Ishikawa (cell line): Measurements from ENCODE around the gene CPEB4.

Source experiments
- CEBPB ChIP-seq: IDR thresholded peaks from 2 replicates; pipeline ENCODE4 v1.6.1; 2012
- FOXM1 ChIP-seq: IDR thresholded peaks from 2 replicates; pipeline ENCODE4 v1.6.1; 2012; ENCODE audit warnings: low read depth, borderline replicate concordance
- NFIC ChIP-seq: IDR thresholded peaks from 2 replicates; pipeline ENCODE4 v1.6.1; 2012
- REST ChIP-seq: IDR thresholded peaks from 2 replicates; pipeline ENCODE4 v1.6.1; 2012; ENCODE audit warnings: low read depth, mild to moderate bottlenecking

- no peak for TF ChIP-seq FOXM1
- TF ChIP-seq CEBPB: no peak
- no peak for TF ChIP-seq REST
- no peak for TF ChIP-seq NFIC
These were observed 26.1 kb upstream of the CPEB4 start for GRCh38 chr5:173862047-173862477.
